Measurements from ENCODE around the gene KIF26A.

The KIF26A gene

DNA sequence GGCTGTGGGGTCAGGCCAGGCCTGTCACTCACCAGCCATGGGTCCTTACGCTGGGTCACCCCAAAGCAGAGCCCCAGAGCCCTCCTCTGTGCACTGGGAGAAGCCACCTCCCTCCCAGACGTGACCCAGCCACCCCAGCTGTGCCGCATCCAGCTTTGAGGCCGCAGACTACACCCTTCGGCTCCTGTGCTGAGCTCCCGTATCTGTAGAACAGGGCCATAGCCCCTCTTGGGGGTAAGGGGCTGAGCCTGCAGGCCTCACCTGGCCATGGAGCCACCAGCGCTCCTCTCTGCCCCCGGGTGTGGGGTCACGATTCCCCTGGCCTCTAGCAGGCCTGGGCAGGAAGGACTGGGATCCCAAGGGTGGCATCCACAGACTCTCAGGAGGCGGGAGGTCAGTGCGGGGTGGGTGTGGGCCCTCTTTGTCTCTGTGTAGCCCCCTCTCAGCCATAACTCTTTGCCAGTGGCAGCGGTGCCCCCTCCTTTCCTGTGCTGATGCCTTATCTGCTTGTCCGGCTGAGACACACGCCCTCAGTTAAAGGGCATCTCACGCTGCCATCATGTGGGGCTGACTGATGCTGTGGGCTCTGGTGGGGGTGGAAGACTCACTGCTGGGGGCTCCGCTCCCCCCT, 36.6 kb upstream of the KIF26A start:
- DNase-seq (ENCODE audit: low spot score), result no peak

GRCh38 chr14:104102282-104102914, 36.0 kb upstream of the KIF26A start:
- no peak for DNase-seq (ENCODE audit: low spot score)

DNA sequence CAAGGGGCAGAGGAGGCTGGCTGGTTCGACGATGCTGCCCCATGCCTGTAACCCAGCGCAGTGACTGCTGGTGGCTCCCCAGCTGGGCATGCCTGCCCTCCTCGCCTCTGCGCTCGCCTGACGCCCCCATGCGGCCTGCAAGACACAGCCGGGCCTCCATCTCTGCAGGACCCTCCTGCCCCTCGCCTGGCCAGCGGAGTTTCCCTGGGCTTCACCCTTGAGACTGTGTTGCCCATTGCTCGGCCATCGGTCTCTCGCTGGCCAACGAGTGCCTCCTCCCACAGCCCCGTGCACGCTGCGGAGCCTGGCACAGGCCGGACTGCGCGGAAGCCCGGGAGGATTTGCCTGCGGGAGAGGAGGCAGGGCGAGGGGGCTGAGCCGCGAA, 35.3 kb upstream of the KIF26A start:
- no peak for DNase-seq (ENCODE audit: low spot score)

GRCh38 chr14:104103446-104104075, 34.8 kb upstream of the KIF26A start:
- DNase-seq (ENCODE audit: low spot score), result no peak

DNA sequence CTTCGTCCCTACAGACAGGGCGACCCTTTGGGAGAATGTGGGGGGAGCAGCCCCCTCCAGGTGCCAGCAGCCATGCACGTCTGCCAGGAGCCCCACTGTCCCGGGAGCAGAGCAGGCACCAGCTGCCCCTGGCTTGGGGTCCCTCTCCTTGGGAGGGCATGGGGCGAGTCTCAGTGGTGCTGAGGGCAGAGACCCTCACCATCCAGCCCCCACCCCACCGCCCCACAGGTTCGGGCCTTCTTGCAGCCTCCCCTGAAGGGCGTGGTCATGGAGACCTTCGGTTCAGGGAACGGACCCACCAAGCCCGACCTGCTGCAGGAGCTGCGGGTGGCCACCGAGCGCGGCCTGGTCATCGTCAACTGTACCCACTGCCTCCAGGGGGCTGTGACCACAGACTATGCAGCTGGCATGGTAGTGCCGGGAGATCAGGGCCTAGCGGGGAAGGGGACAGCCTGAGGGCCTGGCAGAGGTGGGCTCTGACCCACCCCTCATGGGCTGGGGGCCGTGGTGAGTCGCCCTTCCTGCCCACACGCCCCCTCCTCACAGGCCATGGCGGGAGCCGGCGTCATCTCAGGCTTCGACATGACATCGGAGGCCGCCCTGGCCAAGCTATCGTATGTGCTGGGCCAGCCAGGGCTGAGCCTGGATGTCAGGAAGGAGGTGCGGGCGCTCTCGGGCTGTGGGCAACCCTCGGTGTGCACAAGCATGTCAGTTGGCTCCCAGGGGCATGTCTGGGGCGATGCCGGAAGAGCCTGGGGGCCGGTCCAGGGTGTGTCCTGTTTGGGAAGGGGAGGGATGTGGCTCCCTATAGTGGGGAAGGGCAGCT, 34.1 kb upstream of the KIF26A start:
- no peak for DNase-seq (ENCODE audit: low spot score)

DNA sequence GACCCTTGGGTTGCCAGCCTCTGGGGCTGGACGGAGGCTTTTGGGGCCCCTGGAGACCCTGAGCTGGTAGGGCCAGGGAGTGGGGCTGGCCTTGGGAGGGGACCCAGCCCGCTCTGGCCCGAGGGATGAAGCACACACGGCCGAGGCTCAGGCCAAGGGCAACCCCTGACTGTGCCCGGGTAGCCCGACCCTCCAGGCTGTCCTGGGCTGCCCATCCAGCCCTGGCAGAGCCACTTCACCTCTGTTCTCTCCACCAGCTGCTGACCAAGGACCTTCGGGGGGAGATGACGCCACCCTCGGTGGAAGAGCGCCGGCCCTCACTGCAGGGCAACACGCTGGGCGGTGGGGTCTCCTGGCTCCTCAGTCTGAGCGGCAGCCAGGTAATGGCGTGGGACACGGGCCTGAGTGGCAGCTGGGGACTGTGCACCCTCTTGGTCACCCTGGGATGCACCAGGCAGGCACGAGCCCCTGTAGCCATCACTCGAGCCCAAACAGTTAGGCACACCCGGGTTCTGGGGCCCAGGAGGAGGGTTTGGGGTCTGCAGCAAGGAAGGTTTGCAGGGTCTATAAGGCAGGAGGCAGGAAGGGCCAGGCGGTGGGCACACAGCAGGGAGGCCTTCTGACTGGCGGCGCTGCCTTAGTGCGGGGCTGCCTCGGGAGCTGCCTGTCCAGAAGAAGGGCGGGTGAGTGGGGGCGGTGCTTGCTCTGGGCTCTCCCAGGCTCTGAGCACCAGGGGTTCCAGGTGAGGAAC, 33.1 kb upstream of the KIF26A start:
- no peak for DNase-seq (ENCODE audit: low spot score)

- DNase-seq (ENCODE audit: low spot score), result no peak
Observed at GRCh38 chr14:104105822-104106470, 32.4 kb upstream of the KIF26A start.

GRCh38 chr14:104106471-104106991, 31.9 kb upstream of the KIF26A start:
- no peak for DNase-seq (ENCODE audit: low spot score)

DNA sequence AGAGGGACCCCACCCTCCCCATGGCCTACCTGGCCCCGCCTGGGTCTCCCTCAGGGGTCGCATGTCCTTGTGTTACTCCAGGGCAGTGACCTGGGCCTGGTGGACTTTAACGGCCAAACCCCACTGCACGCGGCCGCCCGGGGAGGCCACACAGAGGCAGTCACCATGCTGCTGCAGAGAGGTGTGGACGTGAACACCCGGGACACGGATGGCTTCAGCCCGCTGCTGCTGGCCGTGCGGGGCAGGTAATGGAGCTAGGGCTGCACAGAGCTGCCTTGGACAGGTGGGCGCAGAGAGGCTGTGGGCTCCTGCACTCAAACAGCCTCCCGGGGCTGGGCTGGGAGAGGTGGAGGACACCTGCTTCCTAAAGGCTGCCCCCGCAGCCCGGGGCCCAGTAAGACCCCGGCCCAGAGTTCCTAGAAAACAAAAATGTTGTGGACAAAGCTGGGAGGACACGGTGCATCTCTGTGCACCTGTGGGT, 31.2 kb upstream of the KIF26A start:
- no peak for DNase-seq (ENCODE audit: low spot score)

GRCh38 chr14:104107611-104108569, 30.5 kb upstream of the KIF26A start:
- DNase-seq (ENCODE audit: low spot score), result no peak

GRCh38 chr14:104108570-104109541, 29.5 kb upstream of the KIF26A start:
- no peak for DNase-seq (ENCODE audit: low spot score)

GRCh38 chr14:104109731-104110361, 28.5 kb upstream of the KIF26A start:
- DNase-seq (ENCODE audit: low spot score), result no peak

DNA sequence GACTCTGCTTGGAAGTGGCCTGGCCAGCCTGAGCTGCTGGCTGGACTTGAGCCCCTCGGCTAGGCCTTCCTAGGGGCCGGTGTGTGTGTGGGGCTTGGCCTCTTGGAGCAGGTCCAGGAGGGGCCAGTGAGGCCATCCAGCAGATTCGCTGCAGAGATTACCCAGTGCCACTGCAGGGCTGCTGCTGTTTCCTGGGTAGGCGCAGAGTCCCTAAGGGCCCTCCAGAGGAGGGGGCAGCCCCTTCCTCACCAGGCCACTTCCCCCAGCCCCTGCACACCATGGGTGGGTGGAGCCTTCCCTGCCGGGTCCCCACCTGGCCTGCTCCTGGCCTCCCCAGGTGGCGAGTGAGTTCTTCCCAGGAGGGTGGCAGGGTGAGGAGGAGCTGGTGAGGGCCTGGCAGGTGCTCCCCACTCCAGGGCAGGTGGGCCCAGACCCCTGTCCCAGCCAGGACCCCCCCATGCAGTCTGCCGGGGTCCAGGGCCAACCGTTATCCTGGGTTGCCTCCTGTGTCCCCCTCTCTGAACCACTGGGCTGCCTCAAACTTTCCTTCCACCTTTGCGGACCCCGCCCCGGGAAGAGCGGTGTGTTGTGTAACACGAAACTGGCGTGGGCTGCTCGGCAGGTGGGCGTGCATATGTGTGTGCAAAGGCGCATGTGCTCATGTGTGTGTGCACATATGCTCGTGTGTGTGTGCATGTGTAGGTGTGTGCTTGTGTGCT, 27.7 kb upstream of the KIF26A start:
- no peak for DNase-seq (ENCODE audit: low spot score)

GRCh38 chr14:104111301-104112112, 26.9 kb upstream of the KIF26A start:
- DNase-seq (ENCODE audit: low spot score), result no peak

GRCh38 chr14:104112113-104112505, 26.3 kb upstream of the KIF26A start:
- DNase-seq (ENCODE audit: low spot score), result no peak
